IPS-18a (cell line): ENCODE measurements around the gene HPS5.
"Not testable (repeated sequence)": the region's sequence is repeated elsewhere in the genome, so short reads cannot be mapped to it uniquely, and the experiment has no call there.

Experiments used
- H3K27ac ChIP-seq: one replicate; pipeline ENCODE4 v1.5.1; 2013; ENCODE audit warnings: low read length
- H3K27me3 ChIP-seq: one replicate; pipeline ENCODE4 v1.6.1; 2013; ENCODE audit warnings: mild to moderate bottlenecking, low read length; ENCODE audit not compliant: control insufficient read depth, insufficient read depth
- H3K36me3 ChIP-seq: one replicate; pipeline ENCODE4 v1.6.1; 2013; ENCODE audit warnings: low read depth, low read length; ENCODE audit not compliant: control insufficient read depth
- H3K4me1 ChIP-seq: one replicate; pipeline ENCODE4 v1.6.1; 2013; ENCODE audit warnings: low read depth, low read length; ENCODE audit not compliant: control insufficient read depth
- H3K4me3 ChIP-seq: one replicate; pipeline ENCODE4 v1.5.1; 2013; ENCODE audit warnings: low read length
- H3K9ac ChIP-seq: one replicate; pipeline ENCODE4 v1.6.1; 2013; ENCODE audit warnings: mild to moderate bottlenecking, low read length, moderate library complexity
- H3K9me3 ChIP-seq: one replicate; pipeline ENCODE4 v1.6.1; 2013; ENCODE audit warnings: low read depth, low read length; ENCODE audit not compliant: control insufficient read depth

Gene HPS5

GRCh38 chr11:18304745-18305144, 17.2 kb downstream of the HPS5 start:
- Histone ChIP-seq H3K4me3 (no peak overlapping the region), H3K9ac (no peak overlapping the region), H3K4me1 (no peaks in the 10 kb centered on the region), H3K27me3 (no peaks in the 10 kb centered on the region), H3K27ac (no peak overlapping the region), H3K36me3 (peaks cover 61% of the 10 kb centered on the region), H3K9me3 (no peaks in the 10 kb centered on the region)

GRCh38 chr11:18299721-18300120, 22.2 kb downstream of the HPS5 start:
- Histone ChIP-seq H3K4me3 (no peak overlapping the region), H3K9me3 (no peaks in the 10 kb centered on the region), H3K36me3 (peaks cover 61% of the 10 kb centered on the region), H3K27ac (no peak overlapping the region), H3K27me3 (no peaks in the 10 kb centered on the region), H3K4me1 (no peaks in the 10 kb centered on the region), H3K9ac (no peak overlapping the region)

- Histone ChIP-seq H3K4me1 (no peaks in the 10 kb centered on the region), H3K27me3 (no peaks in the 10 kb centered on the region), H3K9ac (no peak overlapping the region), H3K27ac (no peak overlapping the region), H3K9me3 (no peaks in the 10 kb centered on the region), H3K4me3 (no peak overlapping the region), H3K36me3 (peaks cover 84% of the 10 kb centered on the region)
These were observed 26.6 kb downstream of the HPS5 start for GRCh38 chr11:18295316-18295715.

- Histone ChIP-seq H3K27ac (no peak overlapping the region), H3K27me3 (no peaks in the 10 kb centered on the region), H3K9ac (no peak overlapping the region), H3K36me3 (peaks cover 84% of the 10 kb centered on the region), H3K4me3 (no peak overlapping the region), H3K4me1 (no peaks in the 10 kb centered on the region), H3K9me3 (no peaks in the 10 kb centered on the region)
These were observed 27.1 kb downstream of the HPS5 start for GRCh38 chr11:18294862-18295261.

GRCh38 chr11:18288911-18289310, 33.0 kb downstream of the HPS5 start:
- Histone ChIP-seq H3K27ac (no peak overlapping the region), H3K4me3 (no peak overlapping the region), H3K9ac (no peak overlapping the region), H3K36me3 (peaks cover 75% of the 10 kb centered on the region), H3K27me3 (no peaks in the 10 kb centered on the region), H3K4me1 (no peaks in the 10 kb centered on the region), H3K9me3 (no peaks in the 10 kb centered on the region)

GRCh38 chr11:18285841-18286240, 36.1 kb downstream of the HPS5 start:
- no peak overlapping the region for H3K9ac ChIP-seq
- no peaks in the 10 kb centered on the region for H3K27me3 ChIP-seq
- no peaks in the 10 kb centered on the region for H3K4me1 ChIP-seq
- peaks cover 62% of the 10 kb centered on the region for H3K36me3 ChIP-seq
- no peak overlapping the region for H3K27ac ChIP-seq
- H3K9me3 ChIP-seq, result no peaks in the 10 kb centered on the region
- no peak overlapping the region for H3K4me3 ChIP-seq

GRCh38 chr11:18282626-18283025, 39.3 kb downstream of the HPS5 start:
- peaks cover 52% of the 10 kb centered on the region for H3K36me3 ChIP-seq

GRCh38 chr11:18280438-18281045, 41.4 kb downstream of the HPS5 start:
- H3K27me3 ChIP-seq, result no peaks in the 10 kb centered on the region
- no peaks in the 10 kb centered on the region for H3K9me3 ChIP-seq
- H3K9ac ChIP-seq, result no peak overlapping the region
- no peak overlapping the region for H3K27ac ChIP-seq
- H3K4me1 ChIP-seq, result no peaks in the 10 kb centered on the region
- no peak overlapping the region for H3K4me3 ChIP-seq
- H3K36me3 ChIP-seq, result peaks cover 33% of the 10 kb centered on the region

More at GRCh38 chr11:18282626-18283025, 39.3 kb downstream of the HPS5 start:
- Histone ChIP-seq H3K9ac (no peak overlapping the region), H3K27ac (no peak overlapping the region), H3K4me3 (no peak overlapping the region), H3K9me3 (no peaks in the 10 kb centered on the region), H3K4me1 (no peaks in the 10 kb centered on the region), H3K27me3 (no peaks in the 10 kb centered on the region)

- Histone ChIP-seq H3K27me3 (no peaks in the 10 kb centered on the region), H3K27ac (no peak overlapping the region), H3K9me3 (no peaks in the 10 kb centered on the region), H3K36me3 (peaks cover 17% of the 10 kb centered on the region), H3K4me1 (no peaks in the 10 kb centered on the region), H3K9ac (no peak overlapping the region), H3K4me3 (no peak overlapping the region)
These were observed 44.2 kb downstream of the HPS5 start for GRCh38 chr11:18277565-18278271.

GRCh38 chr11:18271206-18271605, 50.7 kb downstream of the HPS5 start:
- Histone ChIP-seq H3K36me3 (no peaks in the 10 kb centered on the region), H3K4me1 (no peaks in the 10 kb centered on the region), H3K27ac (no peak overlapping the region), H3K27me3 (no peaks in the 10 kb centered on the region), H3K9me3 (no peaks in the 10 kb centered on the region), H3K9ac (no peak overlapping the region), H3K4me3 (no peak overlapping the region)

- Histone ChIP-seq H3K36me3 (no peaks in the 10 kb centered on the region), H3K9ac (no peak overlapping the region), H3K27me3 (no peaks in the 10 kb centered on the region), H3K4me1 (no peaks in the 10 kb centered on the region), H3K9me3 (no peaks in the 10 kb centered on the region), H3K27ac (no peak overlapping the region), H3K4me3 (no peak overlapping the region)
These were observed 51.8 kb downstream of the HPS5 start for GRCh38 chr11:18270102-18270501.

- H3K9ac ChIP-seq, H3K4me1 ChIP-seq: not testable (repeated sequence)
These were observed 52.7 kb downstream of the HPS5 start for GRCh38 chr11:18269252-18269651.

More at GRCh38 chr11:18269252-18269651, 52.7 kb downstream of the HPS5 start:
- not testable (repeated sequence) for H3K27ac ChIP-seq, H3K27me3 ChIP-seq, H3K36me3 ChIP-seq, H3K9me3 ChIP-seq, H3K4me3 ChIP-seq
